Measurements from ENCODE around the gene SCN7A.
"Not testable (repeated sequence)": the region's sequence is repeated elsewhere in the genome, so short reads cannot be mapped to it uniquely, and the experiment has no call there.

The SCN7A gene

DNA sequence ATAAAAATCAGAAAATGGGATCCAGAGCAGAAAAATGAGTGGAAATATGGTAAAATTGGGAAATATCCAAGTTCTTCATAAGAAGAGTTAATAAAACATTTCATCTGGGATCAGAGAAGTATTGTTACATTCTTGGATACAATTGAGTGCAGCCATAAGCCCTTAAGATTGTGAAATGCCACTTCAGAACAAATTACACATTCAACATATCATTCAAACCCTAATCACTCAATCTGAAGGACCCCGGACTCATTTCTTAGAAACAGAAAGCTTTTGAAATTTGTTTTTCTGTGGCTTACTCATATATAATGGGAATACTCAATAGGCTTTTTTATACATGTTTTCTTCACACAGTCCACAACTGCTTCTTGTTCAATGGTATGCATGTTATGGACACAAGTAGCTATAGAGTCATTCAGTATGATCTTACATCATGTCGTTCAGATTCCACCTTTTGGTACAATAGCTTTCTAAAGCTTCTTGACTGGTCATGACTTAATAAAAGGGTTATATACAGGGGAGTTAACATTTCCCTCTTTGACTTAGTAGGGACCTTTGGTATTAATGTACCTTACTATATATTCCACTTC lies 39.9 kb downstream of the SCN7A start:
- no peak for DNase-seq (ENCODE audit: low read depth)

DNA sequence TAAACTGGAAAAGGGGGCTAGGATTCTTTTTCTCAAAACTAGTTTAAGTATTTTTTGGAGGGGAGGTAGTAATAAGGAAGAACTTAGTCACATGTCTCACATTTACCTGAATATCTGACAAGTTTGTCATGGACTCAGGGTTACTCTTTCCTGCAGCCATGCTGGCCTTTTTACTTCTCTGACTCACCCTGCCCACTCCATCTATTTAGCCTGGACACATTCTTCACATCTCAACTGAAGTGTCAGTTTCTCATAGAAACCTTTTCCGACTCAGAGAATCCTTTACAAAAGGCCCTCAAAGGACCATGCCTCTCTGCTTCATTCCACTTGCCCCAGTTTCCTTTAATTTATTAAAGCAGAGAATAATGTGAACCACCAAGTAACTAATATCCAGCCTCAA lies 42.6 kb downstream of the SCN7A start:
- DNase-seq (ENCODE audit: low read depth): no peak

DNA sequence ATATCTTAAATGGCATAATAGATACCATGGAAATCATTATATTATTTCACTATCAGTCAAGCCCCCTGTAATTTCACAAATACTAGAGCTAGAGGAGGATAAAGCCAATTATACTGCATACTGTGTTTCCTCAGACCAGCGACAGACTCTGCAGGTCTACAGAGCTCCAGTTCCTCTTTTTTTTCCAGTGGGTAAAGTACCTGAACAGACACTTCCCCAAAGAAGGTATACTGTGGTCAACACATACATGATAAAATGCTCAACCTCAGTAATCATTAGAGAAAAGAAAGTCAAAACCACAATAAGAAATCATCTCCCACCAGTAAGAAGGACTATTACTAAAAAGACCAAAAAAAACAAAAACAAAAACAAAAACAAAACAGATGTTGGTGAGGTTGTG lies 44.6 kb downstream of the SCN7A start:
- no peak for DNase-seq (ENCODE audit: low read depth)

DNA sequence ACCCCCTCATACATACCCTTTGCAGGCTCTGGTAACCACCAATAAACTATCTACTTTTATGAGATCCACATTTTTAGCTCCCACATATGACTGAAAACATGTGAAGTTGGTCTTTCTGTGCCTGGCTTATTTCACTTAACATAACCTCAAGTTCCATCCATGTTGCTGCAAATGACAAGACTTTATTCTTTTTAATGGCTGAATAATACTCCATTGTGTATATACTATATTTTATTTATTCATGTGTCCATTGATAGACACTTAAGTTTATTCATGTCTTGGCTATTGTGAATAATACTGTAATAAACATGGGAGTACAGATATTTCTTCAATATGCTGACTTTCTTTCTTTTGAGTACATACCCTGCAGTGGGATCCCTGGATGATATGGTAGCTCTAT lies 45.9 kb downstream of the SCN7A start:
- DNase-seq (ENCODE audit: low read depth): no peak

DNA sequence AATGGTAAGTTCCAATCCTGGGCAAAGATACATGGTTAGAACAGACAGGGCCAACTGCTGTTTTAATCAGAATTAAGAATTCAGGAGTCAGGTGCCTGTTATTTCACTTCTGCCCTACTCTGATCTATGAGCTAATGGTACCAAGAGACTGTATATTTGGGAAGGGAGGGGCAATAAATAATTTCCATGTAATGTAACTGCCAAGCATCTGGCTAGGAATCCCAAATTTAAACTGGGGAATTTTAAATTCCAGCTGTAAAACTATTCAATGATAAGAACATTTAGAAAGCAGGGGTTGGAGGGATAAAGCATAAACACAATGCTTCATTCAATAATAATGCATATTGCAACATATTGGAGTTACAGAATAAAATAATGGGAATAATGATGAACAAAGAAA lies 49.7 kb downstream of the SCN7A start:
- no peak for DNase-seq (ENCODE audit: low read depth)

DNA sequence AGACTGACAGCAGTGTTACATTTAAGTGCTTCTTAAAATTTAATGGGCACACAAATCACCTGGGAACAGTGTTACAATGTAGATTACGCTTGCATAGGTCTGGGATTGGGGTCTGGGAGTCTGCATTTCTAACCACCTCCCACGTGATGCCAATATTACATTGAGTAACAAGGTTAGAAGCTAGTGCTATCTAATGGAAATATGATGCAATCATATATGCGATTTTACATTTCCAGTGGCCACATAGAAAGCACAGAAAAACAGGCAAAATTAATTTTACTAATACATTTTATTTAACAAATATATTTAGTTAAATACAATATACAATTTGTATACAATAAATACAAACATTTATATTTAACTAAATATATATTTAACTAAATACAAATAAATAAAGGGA lies 53.7 kb downstream of the SCN7A start:
- DNase-seq (ENCODE audit: low read depth): no peak

DNA sequence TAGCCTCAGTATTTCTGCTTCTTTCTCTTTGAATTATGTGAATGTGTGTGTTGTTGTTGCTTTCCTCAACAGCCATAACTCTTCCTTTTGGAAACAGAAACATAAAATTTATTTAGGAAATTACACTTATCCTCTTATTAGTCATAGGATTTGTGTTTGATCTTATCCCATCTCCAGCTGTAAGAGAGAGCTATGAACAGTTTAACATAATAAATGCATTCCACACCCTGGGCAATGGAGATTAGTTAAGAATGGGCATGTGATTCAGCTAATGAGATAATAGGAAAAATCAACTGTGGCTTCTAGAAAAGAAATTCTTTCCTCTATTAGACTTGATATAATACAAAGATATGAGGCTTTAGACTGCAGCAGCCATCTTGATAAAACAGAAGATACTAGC lies 55.0 kb downstream of the SCN7A start:
- no peak for DNase-seq (ENCODE audit: low read depth)

DNA sequence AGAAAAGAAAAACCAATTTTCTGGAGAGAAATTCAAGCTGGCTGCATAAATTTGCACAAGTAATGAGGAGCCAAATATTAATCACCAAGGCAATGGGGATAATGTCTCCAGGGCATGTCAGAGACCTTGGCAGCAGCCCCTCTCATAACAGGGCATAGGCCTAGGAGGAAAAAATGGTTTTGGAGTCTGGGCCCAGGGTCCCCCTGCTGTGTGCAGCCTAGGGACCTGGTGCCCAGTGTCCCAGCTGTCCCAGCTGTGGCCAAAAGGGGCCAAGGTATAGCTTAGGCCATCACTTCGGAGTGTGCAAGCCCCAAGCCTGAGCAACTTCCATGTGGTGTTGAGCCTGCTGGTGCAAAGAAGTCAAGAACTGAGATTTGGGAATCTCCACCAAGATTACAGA lies 57.1 kb downstream of the SCN7A start:
- no peak for DNase-seq (ENCODE audit: low read depth)

DNA sequence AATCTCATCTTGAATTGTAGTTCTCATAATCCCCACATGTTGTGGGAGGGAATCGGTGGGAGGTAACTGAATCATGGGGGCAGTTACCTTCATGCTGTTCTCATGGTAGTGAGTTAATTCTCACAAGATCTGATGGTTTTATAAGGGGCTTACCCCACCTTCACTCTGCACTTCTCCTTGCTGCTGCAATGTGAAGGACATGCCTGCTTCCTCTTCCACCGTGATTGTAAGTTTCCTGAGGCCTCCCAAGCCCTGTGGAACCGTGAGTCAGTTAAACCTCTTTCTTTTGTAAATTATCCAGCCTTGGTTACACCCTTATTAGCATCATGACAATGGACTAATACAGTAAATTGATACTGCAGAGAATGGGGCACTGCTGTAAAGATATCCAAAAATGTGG lies 57.9 kb downstream of the SCN7A start:
- DNase-seq (ENCODE audit: low read depth): no peak

DNA sequence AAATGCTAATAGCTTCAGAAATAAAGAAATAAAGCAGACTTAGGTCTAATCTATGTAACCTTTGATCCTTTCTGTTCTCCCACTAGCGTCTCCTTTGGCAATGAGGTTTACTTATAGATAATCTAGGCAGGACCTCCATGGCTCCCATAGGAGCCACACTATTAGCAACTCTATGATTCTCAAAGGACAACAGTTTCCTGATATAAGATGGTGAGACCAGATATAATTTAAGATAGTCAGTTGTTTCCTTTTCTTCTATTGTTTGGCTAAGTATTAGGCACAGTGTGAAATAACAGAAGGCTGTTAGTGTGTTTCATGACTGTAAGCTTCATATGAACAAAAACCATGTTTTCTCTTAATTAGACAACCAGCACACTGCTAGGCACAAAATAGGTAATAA lies 59.6 kb downstream of the SCN7A start:
- no peak for DNase-seq (ENCODE audit: low read depth)

DNA sequence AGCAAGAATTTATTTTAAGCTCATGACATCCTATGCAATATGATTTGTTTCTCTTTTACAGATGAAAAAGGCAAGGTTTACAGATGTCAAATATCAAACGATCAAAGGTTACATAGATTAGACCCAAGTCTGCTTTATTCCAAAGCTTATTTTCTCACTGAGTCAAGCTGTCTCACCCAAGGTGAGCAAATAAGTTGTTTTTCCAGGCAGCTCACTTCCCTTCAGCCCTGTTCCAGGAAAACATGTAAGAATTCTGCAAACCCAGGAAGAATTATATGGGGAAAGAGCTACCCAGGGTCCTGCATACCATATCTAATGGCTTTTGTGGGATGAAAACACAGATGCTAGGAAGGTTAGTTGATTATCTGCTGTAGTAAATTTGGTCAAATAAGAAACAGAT lies 60.6 kb downstream of the SCN7A start:
- DNase-seq (ENCODE audit: low read depth): no peak

DNA sequence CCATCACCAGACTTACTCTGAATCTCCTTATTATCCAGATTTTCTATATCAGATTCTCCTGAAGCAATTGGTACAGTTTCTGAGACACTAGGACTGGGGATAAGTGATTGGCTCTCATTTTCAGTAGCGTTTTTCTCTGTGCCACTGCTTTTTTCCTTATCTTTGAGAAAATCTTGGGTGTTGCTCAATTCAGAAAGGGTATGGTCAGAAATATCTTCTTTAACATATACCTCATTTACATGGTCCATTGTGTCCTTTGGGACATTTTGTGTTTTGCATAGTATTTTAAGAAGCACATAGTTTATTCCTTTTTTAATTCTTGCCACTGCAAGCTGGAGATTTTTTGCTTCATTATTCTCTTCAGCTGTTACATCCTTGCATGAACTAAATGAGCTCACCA lies 61.7 kb downstream of the SCN7A start:
- DNase-seq (ENCODE audit: low read depth): no peak

DNA sequence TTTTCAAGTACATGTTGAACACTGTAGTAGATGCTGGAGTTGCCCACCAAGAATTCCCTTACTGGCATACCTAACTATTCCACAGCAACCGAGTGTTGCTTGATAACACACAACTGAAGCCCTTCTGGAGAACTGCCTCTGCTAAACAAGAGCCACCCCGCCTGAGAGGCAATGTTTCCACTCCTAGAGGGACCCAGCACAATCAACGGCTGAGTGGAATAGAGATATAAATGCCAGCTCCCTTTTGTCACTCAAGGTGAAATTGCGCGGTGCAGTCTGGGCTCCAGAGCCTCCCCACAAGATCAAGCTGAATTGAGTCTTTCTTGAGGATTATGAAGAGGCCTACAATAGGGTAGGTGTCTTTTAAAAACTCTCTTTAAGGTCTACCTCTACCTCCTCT lies 69.2 kb downstream of the SCN7A start:
- no peak for DNase-seq (ENCODE audit: low read depth)

DNA sequence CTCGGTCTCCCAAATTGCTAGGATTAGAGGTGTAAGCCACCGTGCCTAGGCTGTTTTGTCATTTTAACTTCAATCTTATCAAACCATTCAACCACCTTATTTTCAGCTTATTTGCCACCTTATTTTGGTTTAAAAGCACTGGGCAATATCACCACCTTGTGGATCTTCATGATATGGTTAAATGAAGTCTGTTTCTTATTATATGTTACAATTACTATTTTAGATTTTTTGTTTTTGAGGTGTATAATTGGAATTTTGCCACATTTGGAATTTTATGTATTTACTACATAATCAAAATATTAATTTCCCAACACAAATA lies 74.5 kb downstream of the SCN7A start:
- no peak for DNase-seq (ENCODE audit: low read depth)

DNA sequence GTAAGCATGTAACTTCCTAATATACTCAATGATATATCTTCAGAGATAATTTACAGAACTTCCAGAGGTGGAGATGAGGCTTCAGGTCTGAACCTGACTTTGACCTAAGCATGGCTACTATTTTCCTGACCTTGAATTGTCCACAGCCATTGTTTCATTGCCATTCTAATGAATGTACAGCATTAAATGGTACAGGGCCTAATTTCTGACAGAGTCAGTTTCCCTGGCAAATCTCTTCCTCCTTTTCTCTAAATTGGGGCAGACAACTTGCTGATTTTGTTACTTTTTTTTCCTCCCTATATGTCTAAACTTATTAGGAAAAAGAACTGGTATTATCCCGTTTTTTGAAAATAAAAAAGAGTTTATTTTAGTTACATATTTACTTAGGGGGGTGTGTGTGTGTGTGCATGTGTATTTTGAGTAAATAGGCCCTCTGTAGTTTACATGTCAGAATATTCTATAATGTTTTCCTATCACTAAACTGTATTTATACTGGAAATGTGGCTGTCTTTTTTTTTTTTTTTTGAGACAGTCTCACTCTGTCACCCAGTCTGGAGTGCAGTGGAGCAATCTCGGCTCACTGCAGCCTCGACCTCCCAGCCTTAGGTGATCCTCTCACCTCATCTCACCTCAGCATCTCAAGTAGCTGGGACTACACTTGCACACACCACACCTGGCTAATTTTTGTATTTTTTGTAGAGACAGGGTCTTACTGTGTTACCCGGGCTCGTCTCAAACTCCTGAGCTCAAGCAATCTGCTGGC lies 75.0 kb downstream of the SCN7A start:
- DNase-seq (ENCODE audit: low read depth): no peak

DNA sequence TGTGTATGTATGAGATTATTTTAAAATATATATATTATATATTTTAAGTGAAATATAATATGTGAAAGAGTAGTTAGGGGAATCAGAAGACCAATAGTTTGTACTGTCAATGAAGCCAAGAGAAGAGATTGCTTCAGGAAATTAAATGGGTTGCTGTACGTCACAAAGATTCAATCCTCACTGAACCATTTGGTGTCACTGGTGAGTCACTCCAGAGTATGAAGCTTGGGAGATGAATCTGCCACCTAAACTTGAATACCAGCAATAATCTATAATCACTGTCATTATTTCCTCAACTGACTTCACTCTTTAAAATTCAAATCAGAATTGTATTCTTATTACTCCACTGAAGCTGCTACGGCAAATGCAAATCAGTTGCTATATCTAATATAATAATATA lies 76.4 kb downstream of the SCN7A start:
- no peak for DNase-seq (ENCODE audit: low read depth)

DNA sequence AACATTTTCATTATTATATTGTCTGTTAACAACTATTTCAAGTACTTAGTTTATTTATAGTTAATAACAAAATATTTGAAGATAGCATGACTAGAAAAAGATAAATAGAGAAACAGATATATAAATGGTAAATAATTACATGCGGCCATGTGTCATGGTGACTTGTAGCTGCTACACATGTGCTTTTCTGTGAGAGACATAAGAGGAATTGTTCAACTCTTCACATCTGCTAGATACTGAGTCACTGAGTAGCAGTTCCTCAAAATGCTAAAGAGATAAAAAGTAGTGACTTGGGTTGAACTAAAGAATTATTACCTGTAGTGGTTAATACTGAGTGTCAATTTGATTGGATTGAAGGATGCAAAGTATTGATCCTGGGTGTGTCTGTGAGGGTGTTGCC lies 80.8 kb downstream of the SCN7A start:
- DNase-seq (ENCODE audit: low read depth): no peak

DNA sequence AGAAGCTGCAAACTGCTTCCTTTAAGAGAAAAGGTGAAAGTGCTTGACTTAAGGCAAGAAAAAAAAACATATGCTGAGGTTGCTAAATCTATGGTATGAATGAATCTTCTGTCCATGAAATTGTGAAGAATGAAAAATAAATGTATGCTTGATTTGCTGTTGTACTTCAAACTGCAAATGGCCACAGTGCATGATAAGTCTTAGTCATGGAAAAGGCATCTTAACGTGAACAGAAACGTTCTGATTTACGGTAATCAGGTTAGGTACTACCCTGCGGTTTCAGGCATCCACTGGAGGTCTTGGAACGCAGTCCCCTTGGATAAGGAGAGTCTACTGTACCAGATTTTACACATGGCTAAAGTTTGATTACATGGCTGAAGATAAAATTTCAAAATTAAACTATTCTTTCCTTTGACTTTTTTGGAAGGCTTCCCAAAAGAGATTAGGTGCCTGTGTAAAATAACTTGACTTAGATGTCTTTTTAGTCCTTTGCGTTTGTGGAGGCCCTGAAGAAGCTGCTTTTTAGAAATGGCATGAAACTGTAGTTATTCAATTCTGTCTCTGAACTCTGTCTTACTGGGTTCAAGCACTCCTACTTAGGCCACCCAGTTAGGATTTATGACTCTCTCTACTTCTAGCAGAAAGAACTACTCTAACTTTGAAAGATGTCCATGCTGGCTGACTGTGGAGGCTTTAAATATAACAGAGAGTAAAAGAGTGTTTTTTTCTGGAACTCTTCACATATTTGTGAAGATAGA lies 82.4 kb downstream of the SCN7A start:
- DNase-seq (ENCODE audit: low read depth): no peak

DNA sequence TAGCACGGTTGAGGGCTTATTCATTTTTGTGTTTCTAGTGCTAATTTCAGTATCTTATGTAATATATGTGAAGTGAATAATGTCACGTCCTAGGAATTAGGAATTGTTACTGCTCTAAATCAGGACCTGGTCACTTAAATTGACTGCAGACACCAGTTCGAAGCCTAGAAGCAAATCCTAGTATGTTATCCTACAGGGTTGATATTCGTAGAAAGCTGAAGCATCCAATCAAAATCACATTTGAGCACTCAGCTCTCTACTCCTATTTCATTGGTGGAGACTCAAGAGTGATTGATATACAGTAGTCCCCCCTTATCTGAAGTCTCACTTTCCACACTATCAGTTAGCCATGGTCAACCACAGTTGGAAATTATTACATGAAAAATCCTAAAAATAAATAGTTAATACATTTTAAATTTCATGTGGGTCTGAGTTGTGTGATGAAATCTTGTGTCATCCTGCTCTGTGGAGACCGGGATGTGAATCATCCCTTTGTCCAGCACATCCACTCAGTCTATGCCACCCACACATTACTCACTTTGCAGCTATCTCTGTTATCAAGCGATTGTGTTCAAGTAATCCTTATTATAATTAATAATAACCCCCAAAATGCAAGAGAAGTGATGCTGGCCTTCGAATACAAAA lies 83.1 kb downstream of the SCN7A start:
- DNase-seq (ENCODE audit: low read depth): no peak

DNA sequence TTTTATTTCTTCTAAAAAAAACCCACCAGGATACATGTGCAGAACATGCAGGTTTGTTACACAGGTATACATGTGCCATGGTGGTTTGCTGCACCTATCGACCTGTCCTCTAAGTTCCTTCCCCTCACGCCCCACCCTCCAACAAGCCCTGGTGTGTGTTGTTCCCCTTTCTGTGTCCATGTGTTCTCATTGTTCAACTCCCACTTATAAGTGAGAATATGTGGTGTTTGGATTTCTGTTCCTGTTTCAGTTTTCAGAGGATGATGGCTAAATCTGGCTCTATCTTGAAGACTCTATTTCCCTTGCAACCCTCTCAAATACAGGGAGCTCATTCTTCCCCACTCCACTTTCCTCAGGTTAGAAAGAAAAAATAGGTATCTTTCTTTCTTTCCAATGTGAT lies 86.3 kb downstream of the SCN7A start:
- DNase-seq (ENCODE audit: low read depth): not testable (repeated sequence)

DNA sequence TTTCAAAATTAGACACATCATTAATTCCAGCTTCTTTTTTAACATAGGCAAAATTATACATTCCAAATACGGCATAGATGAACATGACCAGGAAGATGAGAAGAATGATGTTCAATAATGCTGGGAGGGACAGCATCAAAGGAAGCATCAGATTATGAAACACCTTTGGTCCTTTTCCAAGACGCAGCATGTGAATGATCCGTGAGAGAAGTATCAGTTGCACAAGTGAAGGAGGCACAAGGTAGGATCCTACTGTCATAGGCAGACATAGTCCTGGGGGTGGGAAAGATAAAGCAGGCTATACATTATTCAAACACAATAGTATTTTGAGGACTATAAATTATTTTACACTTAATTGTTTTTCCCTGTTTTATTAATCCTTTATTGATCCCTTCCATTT lies 87.7 kb downstream of the SCN7A start:
- DNase-seq (ENCODE audit: low read depth): no peak

DNA sequence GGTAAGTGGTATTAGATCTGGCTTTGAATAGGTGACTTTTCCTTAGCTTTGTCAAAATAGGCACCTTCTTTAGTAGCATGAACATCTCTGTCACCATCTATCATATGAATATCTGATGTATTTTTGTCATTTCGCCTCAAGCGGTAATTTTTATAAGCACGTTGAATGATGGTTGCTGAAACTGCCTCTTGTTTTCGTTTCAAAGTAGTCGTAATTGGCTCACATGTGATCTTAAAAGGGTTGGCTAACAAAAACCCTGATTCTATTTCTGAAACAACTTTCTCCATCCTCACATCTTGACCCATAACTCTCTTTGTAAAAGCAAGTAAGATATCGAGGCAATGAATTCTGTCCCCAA lies 88.5 kb downstream of the SCN7A start:
- no peak for DNase-seq (ENCODE audit: low read depth)

Measured in T follicular helper cell (primary cell).